ENCODE measurements around the gene SKA2. TPM values are rescaled to one million over a fixed set of nuclear protein-coding genes. Genes with fewer than 3 reads are reported as not detected.

The SKA2 gene
- total and polyA plus RNA-seq, 2 donors (not counting 3 experiments of a cell fraction or from before 2014, with no cell fraction given): 12.9 to 79.6 TPM

DNA sequence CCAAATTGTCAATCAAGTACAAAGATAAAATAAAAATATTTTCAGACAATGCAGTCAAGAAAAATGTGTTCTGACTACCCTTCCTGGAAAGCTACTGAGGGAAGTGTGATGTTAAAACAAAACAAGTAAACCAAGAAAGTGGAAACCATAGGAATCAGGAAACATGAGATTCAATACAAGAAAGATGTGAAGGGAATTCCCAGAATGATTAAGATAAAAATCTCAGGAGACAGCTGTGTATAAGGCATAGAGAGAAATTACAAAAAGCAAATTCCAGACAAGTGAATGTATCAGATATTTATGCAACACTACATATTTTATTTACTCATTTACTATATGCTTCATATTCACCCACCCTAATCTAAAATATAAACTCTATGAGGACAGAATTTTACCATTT, 80.5 kb downstream of the SKA2 start:
- ChIA-PET CTCF (no interaction called here), POLR2A (interaction anchor here (1.0 to 1.1 kb wide), 2 partner anchors 9 to 32 kb away, joined by 3 to 5 read pairs; partner anchors contain the start of gene TRIM37)
- Histone ChIP-seq H3K4me2 (ENCODE audit: insufficient read depth, low read length) (no peak overlapping the region), H3K9me3 (replicated peaks; ENCODE audit: control insufficient read depth, insufficient read depth, low read length) (no peaks in the 10 kb centered on the region), H3K9ac (replicated peaks; ENCODE audit: extremely low read depth, insufficient read depth, low read length) (peak overlapping the region; percentile 72), H3K4me3 (replicated peaks in 1 of 3; ENCODE audit: insufficient read depth in 1 of 3, low read depth in 1 of 3, low read length in 3 of 3) (no peak overlapping the region), H3K4me1 (ENCODE audit: control insufficient read depth, extremely low read depth, insufficient read depth, low read length) (peaks cover 15% of the 10 kb centered on the region), H3K36me3 (ENCODE audit: control insufficient read depth in 2 of 2, extremely low read depth in 1 of 2, insufficient read depth in 2 of 2, low read length in 2 of 2) (peaks cover 5 to 20% of the 10 kb centered on the region in 2 experiments), H3K27me3 (ENCODE audit: control insufficient read depth in 2 of 2, insufficient read depth in 2 of 2, low read length in 2 of 2) (no peaks in the 10 kb centered on the region), H3K79me2 (ENCODE audit: control insufficient read depth, insufficient read depth, low read length) (no peaks in the 10 kb centered on the region), H3K9me1 (replicated peaks; ENCODE audit: control insufficient read depth, extremely low read depth, insufficient read depth, low read length) (no peaks in the 10 kb centered on the region), H4K20me1 (replicated peaks; ENCODE audit: control insufficient read depth, extremely low read depth, insufficient read depth, low read length) (no peaks in the 10 kb centered on the region), H2AFZ (ENCODE audit: low read depth, low read length) (no peak overlapping the region), H3K27ac (ENCODE audit: insufficient read depth, low read depth, low read length) (peak overlapping the region; percentile 84)
- TF ChIP-seq MAX (IDR thresholded peaks at IDR 0.05; ENCODE audit: insufficient read depth, insufficient read length) (no peak), JUN (IDR thresholded peaks at IDR 0.05; ENCODE audit: borderline replicate concordance, insufficient read depth, insufficient read length, low read depth) (peak; percentile 61), CTCF (IDR thresholded peaks at IDR 0.05; ENCODE audit: extremely low read depth in 1 of 2, insufficient read depth in 1 of 2, low read depth in 1 of 2, low read length in 2 of 2) (no peak)
- intact Hi-C loops (cut with micrococcal nuclease) (loop anchor here (1.0 kb wide), 1 partner anchor 19 kb away; no protein-coding TSS in a partner anchor), dilution Hi-C loops (cut with MboI; ENCODE audit: extremely low pct_ligation_motif_present, low sequenced_read_pairs) (no loop called here)
- peak; percentile 86 for DNase-seq (ENCODE audit: low read depth, low spot score)
- BruUV-seq (replicated peaks): no TSS peak
- FAIRE-seq: no peak

GRCh38 chr17:59073972-59074371, 81.0 kb downstream of the SKA2 start:
- no peak overlapping the region for H3K4me3 ChIP-seq (replicated peaks in 1 of 3; ENCODE audit: insufficient read depth in 1 of 3, low read depth in 1 of 3, low read length in 3 of 3)
- dilution Hi-C loops (cut with MboI; ENCODE audit: extremely low pct_ligation_motif_present, low sequenced_read_pairs): no loop called here
- H3K9ac ChIP-seq (replicated peaks; ENCODE audit: extremely low read depth, insufficient read depth, low read length): peak overlapping the region; percentile 27
- H4K20me1 ChIP-seq (replicated peaks; ENCODE audit: control insufficient read depth, extremely low read depth, insufficient read depth, low read length): no peaks in the 10 kb centered on the region
- H3K9me1 ChIP-seq (replicated peaks; ENCODE audit: control insufficient read depth, extremely low read depth, insufficient read depth, low read length): no peaks in the 10 kb centered on the region
- H3K36me3 ChIP-seq (ENCODE audit: control insufficient read depth in 2 of 2, extremely low read depth in 1 of 2, insufficient read depth in 2 of 2, low read length in 2 of 2): peaks cover 5 to 16% of the 10 kb centered on the region in 2 experiments
- CTCF ChIA-PET: no interaction called here
- H3K4me2 ChIP-seq (ENCODE audit: insufficient read depth, low read length): no peak overlapping the region
- TF ChIP-seq POLR2AphosphoS5 (IDR thresholded peaks at IDR 0.05; ENCODE audit: insufficient read depth, low read depth, low read length) (no peak), GATA2 (IDR thresholded peaks at IDR 0.05; ENCODE audit: insufficient read depth, insufficient read length, low read depth, low read length) (no peak), POLR2A (IDR thresholded peaks at IDR 0.05; ENCODE audit: low read depth, low read length) (no peak), EZH2 (IDR thresholded peaks at IDR 0.05; ENCODE audit: borderline replicate concordance, low read depth, low read length, severe bottlenecking) (no peak), CTCF (IDR thresholded peaks at IDR 0.05; ENCODE audit: extremely low read depth in 1 of 2, insufficient read depth in 1 of 2, low read depth in 1 of 2, low read length in 2 of 2) (no peak), MYC (IDR thresholded peaks at IDR 0.05; ENCODE audit: low read depth, low read length) (no peak), FOS (IDR thresholded peaks at IDR 0.05; ENCODE audit: borderline replicate concordance, insufficient read depth, low read length) (no peak), MAX (IDR thresholded peaks at IDR 0.05; ENCODE audit: insufficient read depth, insufficient read length) (no peak), JUN (IDR thresholded peaks at IDR 0.05; ENCODE audit: borderline replicate concordance, insufficient read depth, insufficient read length, low read depth) (no peak)
- H3K27ac ChIP-seq (ENCODE audit: insufficient read depth, low read depth, low read length): peak overlapping the region; percentile 72
- POLR2A ChIA-PET: interaction anchor here (1.0 to 1.1 kb wide), 2 partner anchors 10 to 33 kb away, joined by 3 to 5 read pairs; partner anchors contain the start of gene TRIM37
- TSS peak; percentile 53 for BruUV-seq (replicated peaks)
- DNase-seq (ENCODE audit: low read depth, low spot score): no peak
- H3K27me3 ChIP-seq (ENCODE audit: control insufficient read depth in 2 of 2, insufficient read depth in 2 of 2, low read length in 2 of 2): no peaks in the 10 kb centered on the region
- no peaks in the 10 kb centered on the region for H3K79me2 ChIP-seq (ENCODE audit: control insufficient read depth, insufficient read depth, low read length)
- intact Hi-C loops (cut with micrococcal nuclease): loop anchor here (1.0 kb wide), 1 partner anchor 19 kb away; no protein-coding TSS in a partner anchor
- peaks cover 15% of the 10 kb centered on the region for H3K4me1 ChIP-seq (ENCODE audit: control insufficient read depth, extremely low read depth, insufficient read depth, low read length)
- H3K9me3 ChIP-seq (replicated peaks; ENCODE audit: control insufficient read depth, insufficient read depth, low read length): no peaks in the 10 kb centered on the region
- FAIRE-seq: no peak
- H2AFZ ChIP-seq (ENCODE audit: low read depth, low read length): no peak overlapping the region
